Parathyroid adenoma (tissue), 2 donors: ENCODE data around the gene POLN.

Experiments used
- H2AFZ ChIP-seq: fragments of 300-600 bp; sonication (generic); one replicate; pipeline ENCODE4 v1.7.0; 2017; ENCODE audit warnings: antibody characterized with exemption, mild to moderate bottlenecking
- H3K27ac ChIP-seq: fragments of 300-600 bp; sonication (generic); one replicate; pipeline ENCODE4 v1.7.0; 2017
- H3K27me3 ChIP-seq: fragments of 300-600 bp; sonication (generic); one replicate; pipeline ENCODE4 v1.7.0; 2017; ENCODE audit warnings: low read length; ENCODE audit not compliant: control insufficient read depth, insufficient read depth
- H3K36me3 ChIP-seq: fragments of 300-600 bp; sonication (generic); one replicate; pipeline ENCODE4 v1.7.0; 2017; ENCODE audit warnings: low read length; ENCODE audit not compliant: control insufficient read depth, insufficient read depth
- H3K4me1 ChIP-seq: fragments of 300-600 bp; sonication (generic); one replicate; pipeline ENCODE4 v1.7.0; 2017; ENCODE audit warnings: control low read depth
- H3K4me2 ChIP-seq: fragments of 300-600 bp; sonication (generic); one replicate; pipeline ENCODE4 v1.7.0; 2017; ENCODE audit warnings: low read length
- H3K4me3 ChIP-seq: fragments of 300-600 bp; sonication (generic); one replicate; pipeline ENCODE4 v1.7.0; 2017; ENCODE audit warnings: low read depth, low read length
- H3K79me2 ChIP-seq: fragments of 300-600 bp; sonication (generic); one replicate; pipeline ENCODE4 v1.7.0; 2017; ENCODE audit warnings: control low read depth
- H3K9ac ChIP-seq: fragments of 300-600 bp; sonication (generic); one replicate; pipeline ENCODE4 v1.7.0; 2017; ENCODE audit warnings: mild to moderate bottlenecking
- H3K9me3 ChIP-seq: fragments of 300-600 bp; sonication (generic); one replicate; pipeline ENCODE4 v1.7.0; 2017; ENCODE audit warnings: low read length; ENCODE audit not compliant: control insufficient read depth
- TF ChIP-seq, protein P1 (sequence below): fragments of 300-600 bp; sonication (generic); IDR thresholded peaks from one replicate; pipeline ENCODE4 v1.7.0; 2017; ENCODE audit warnings: antibody characterized with exemption, mild to moderate bottlenecking
- donor health status: primary hyperparathyroidism.

The POLN gene

DNA sequence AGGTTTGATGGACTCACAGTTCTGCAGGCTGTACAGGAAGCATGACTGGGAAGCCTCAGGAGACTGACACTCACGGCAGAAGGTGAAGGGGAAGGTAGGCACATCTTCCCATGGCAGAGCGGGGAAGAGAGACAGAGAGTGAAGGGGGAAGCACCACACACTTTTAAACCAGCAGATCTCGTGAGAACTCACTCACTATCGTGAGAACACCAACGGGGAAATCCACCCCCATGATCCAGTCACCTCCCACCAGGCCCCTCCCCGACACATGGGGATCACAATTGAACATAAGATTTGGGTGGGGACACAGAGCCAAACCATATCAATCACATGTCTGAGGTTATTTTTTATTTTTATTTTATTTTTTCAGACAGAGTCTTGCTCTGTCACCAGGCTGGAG, 187.7 kb downstream of the POLN start:
- TF ChIP-seq, protein P1, sequence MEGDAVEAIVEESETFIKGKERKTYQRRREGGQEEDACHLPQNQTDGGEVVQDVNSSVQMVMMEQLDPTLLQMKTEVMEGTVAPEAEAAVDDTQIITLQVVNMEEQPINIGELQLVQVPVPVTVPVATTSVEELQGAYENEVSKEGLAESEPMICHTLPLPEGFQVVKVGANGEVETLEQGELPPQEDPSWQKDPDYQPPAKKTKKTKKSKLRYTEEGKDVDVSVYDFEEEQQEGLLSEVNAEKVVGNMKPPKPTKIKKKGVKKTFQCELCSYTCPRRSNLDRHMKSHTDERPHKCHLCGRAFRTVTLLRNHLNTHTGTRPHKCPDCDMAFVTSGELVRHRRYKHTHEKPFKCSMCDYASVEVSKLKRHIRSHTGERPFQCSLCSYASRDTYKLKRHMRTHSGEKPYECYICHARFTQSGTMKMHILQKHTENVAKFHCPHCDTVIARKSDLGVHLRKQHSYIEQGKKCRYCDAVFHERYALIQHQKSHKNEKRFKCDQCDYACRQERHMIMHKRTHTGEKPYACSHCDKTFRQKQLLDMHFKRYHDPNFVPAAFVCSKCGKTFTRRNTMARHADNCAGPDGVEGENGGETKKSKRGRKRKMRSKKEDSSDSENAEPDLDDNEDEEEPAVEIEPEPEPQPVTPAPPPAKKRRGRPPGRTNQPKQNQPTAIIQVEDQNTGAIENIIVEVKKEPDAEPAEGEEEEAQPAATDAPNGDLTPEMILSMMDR: no peak
- Histone ChIP-seq H3K9ac (no peak overlapping the region), H3K4me2 (no peak overlapping the region), H3K4me3 (no peak overlapping the region), H3K27ac (no peak overlapping the region), H3K27me3 (no peaks in the 10 kb centered on the region), H3K4me1 (no peaks in the 10 kb centered on the region), H3K79me2 (no peaks in the 10 kb centered on the region), H3K9me3 (no peaks in the 10 kb centered on the region), H2AFZ (no peak overlapping the region), H3K36me3 (no peaks in the 10 kb centered on the region)

DNA sequence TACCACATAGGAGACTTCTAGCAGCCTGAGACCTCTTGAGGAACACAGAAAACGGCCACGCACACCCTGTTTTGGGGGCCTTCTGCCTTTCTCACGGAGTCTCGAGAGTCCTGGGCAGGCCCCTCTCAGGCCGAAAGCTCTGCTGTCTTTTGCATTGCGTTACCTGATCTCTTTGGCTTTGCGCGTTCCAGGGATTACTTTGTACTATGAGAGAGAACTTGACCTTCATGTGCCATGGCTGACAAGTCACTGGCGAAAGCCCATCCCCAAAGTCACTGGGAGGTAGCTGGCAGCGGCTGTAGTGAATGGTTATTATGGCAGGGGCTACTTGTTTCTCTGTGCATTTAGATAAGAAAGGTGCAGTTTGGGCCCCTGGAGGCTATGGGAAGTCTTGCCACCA, 190.8 kb downstream of the POLN start:
- H3K9ac ChIP-seq: no peak overlapping the region
- H3K79me2 ChIP-seq: no peaks in the 10 kb centered on the region
- H2AFZ ChIP-seq: no peak overlapping the region
- H3K36me3 ChIP-seq: no peaks in the 10 kb centered on the region
- H3K4me2 ChIP-seq: no peak overlapping the region
- H3K4me3 ChIP-seq: no peak overlapping the region
- no peak overlapping the region for H3K27ac ChIP-seq
- TF ChIP-seq, protein P1: no peak
- H3K4me1 ChIP-seq: no peaks in the 10 kb centered on the region
- no peaks in the 10 kb centered on the region for H3K27me3 ChIP-seq
- no peaks in the 10 kb centered on the region for H3K9me3 ChIP-seq

DNA sequence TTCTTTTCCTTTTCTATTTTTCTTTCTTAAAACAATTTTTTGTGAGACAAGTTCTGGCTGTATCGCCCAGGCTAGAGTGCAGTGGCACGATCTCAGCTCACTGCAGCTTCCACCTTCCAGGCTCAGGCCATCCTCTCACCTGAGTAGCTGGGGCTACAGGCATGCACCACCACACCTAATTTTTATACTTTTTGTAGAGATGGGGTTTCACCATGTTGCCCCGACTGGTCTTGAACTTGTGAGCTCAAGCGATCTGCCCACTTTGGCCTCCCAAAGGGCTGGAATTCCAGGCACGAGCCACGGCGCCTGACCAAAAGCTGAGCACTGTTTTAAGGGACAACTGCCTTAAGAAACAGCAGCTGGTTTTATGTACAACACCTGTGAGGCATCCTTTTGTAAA, 192.1 kb downstream of the POLN start:
- Histone ChIP-seq H2AFZ (no peak overlapping the region), H3K4me3 (no peak overlapping the region), H3K9ac (no peak overlapping the region), H3K4me1 (no peaks in the 10 kb centered on the region), H3K27me3 (no peaks in the 10 kb centered on the region), H3K36me3 (no peaks in the 10 kb centered on the region), H3K4me2 (no peak overlapping the region), H3K79me2 (no peaks in the 10 kb centered on the region), H3K9me3 (no peaks in the 10 kb centered on the region), H3K27ac (no peak overlapping the region)
- TF ChIP-seq, protein P1: no peak

GRCh38 chr4:2049381-2049780, 192.5 kb downstream of the POLN start:
- no peak overlapping the region for H3K27ac ChIP-seq
- no peaks in the 10 kb centered on the region for H3K27me3 ChIP-seq
- no peak overlapping the region for H3K9ac ChIP-seq
- H3K79me2 ChIP-seq: no peaks in the 10 kb centered on the region
- no peaks in the 10 kb centered on the region for H3K4me1 ChIP-seq
- H3K9me3 ChIP-seq: no peaks in the 10 kb centered on the region
- H3K4me3 ChIP-seq: no peak overlapping the region
- H2AFZ ChIP-seq: no peak overlapping the region
- no peak overlapping the region for H3K4me2 ChIP-seq
- TF ChIP-seq, protein P1: no peak
- H3K36me3 ChIP-seq: no peaks in the 10 kb centered on the region

DNA sequence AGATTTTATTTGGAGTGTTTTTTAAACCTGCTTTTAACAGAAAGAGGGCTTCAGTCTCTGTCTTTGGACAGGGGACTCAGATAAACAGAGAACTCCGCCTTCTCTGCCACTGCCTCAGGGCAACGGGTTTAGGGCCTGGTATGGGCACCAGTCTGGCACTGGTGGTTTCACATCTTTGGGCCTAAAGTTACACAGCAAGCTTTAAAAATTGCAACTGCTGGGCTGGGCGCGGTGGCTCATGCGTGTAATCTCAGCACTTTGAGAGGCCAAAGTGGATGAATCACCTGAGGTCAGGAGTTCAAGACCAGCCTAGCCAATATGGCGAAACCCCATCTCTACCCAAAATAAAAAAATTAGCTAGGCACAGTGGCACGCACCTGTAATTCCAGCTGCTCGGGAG, 193.1 kb downstream of the POLN start:
- Histone ChIP-seq H3K4me1 (no peaks in the 10 kb centered on the region), H3K9me3 (no peaks in the 10 kb centered on the region), H3K79me2 (no peaks in the 10 kb centered on the region), H3K27ac (no peak overlapping the region), H3K36me3 (no peaks in the 10 kb centered on the region), H3K4me2 (no peak overlapping the region), H3K9ac (no peak overlapping the region), H2AFZ (no peak overlapping the region), H3K4me3 (no peak overlapping the region), H3K27me3 (no peaks in the 10 kb centered on the region)
- TF ChIP-seq, protein P1: no peak
